ENCODE results near the gene ACAA2. TPM values are rescaled to one million over a fixed set of nuclear protein-coding genes. Genes with fewer than 3 reads are reported as not detected.

The ACAA2 gene
- total and polyA plus RNA-seq, 2 of the 8 experiments (the other 6 are each of a cell fraction or from before 2014, with no cell fraction given) = 63.4 to 151 TPM

DNA sequence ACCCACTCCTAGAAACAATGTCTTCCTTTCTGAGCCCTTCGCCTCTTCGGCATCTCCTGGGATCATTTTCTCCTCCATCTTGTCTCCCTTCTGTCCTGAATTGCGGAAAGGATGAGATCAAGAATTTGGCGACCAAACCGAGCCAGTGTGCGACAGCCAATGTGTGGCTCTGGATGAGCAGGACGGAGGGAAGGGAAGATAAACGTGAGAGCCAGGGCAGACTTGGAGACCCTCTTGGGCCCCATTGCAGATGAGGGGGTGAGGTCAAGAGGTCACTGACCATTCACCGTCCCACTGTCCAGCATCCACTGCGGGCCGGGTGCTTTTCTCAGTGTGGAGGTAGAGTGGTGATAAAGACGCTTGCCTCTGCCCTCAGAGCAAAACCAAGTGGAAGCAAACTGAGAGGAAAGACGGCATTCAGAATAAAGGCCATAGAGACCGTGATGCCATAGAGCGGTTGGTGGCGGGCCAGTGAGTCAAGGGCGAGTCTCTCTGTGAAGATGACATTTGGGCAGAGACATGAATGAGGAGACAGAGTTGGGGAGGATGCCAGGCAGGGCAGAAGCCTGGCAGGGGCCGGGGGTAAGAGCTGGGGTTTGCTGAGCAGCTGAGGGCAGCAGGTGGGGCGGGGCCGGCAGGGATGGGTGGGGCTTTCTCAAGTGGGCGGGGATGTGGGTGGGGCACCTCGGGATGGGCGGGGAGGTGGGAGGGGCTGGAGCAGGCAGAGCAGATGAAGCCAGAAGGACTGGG is 55.6 kb downstream of the ACAA2 start (continued):
- no peak for TF ChIP-seq RXRA (IDR thresholded peaks at IDR 0.05; ENCODE audit: insufficient read depth, low read depth, low read length)
- no peak for TF ChIP-seq RBBP5 (IDR thresholded peaks at IDR 0.05; ENCODE audit: borderline replicate concordance, low read depth, low read length)
